Measurements from ENCODE around the gene CBL.

DNA sequence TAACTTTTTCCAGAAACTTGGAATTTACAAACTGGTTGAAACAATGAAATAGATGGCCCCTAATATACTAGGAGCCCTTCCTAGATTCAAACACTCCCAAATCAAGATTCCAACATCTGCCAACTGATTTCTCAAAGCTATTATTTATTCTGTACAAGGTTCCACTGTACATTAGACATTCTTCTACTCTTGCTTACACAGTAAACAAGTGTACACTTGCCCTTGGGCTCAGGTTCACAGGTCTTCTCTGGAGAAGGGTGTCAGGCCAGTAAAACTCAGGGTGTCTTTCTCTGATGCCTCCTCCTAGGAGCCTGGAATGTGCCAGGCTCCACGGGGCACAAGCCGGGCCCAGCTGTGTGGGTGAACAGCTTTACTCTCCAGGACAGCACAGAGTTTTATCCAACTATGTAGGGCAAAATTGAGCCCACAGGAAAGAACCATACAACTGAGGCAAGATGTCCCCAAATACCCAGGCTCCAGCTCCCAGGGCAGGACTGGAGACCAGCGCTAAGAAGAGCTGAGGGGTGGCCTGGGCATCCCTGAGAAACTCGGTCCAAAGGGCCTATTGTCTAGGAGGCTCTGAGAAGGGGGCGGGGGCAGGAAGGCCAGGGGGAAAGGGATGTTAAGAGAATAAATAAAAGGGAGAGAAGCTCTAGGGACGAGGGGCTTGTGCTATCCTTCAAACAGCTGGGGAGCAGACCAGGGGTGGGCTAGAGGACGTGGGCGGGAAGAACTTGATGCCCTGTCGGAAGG, 149.1 kb downstream of the CBL start:
- no peak for TF ChIP-seq POLR2A (IDR thresholded peaks at IDR 0.05)
- TF ChIP-seq, protein P1, sequence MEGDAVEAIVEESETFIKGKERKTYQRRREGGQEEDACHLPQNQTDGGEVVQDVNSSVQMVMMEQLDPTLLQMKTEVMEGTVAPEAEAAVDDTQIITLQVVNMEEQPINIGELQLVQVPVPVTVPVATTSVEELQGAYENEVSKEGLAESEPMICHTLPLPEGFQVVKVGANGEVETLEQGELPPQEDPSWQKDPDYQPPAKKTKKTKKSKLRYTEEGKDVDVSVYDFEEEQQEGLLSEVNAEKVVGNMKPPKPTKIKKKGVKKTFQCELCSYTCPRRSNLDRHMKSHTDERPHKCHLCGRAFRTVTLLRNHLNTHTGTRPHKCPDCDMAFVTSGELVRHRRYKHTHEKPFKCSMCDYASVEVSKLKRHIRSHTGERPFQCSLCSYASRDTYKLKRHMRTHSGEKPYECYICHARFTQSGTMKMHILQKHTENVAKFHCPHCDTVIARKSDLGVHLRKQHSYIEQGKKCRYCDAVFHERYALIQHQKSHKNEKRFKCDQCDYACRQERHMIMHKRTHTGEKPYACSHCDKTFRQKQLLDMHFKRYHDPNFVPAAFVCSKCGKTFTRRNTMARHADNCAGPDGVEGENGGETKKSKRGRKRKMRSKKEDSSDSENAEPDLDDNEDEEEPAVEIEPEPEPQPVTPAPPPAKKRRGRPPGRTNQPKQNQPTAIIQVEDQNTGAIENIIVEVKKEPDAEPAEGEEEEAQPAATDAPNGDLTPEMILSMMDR (IDR thresholded peaks at IDR 0.05): no peak
